ENCODE results near the gene SCRN3. TPM values are rescaled to one million over a fixed set of nuclear protein-coding genes. Genes with fewer than 3 reads are reported as not detected.

The SCRN3 gene
- total RNA-seq, 2 donors from 2014 or later, result 22.1 to 26.7 TPM

DNA sequence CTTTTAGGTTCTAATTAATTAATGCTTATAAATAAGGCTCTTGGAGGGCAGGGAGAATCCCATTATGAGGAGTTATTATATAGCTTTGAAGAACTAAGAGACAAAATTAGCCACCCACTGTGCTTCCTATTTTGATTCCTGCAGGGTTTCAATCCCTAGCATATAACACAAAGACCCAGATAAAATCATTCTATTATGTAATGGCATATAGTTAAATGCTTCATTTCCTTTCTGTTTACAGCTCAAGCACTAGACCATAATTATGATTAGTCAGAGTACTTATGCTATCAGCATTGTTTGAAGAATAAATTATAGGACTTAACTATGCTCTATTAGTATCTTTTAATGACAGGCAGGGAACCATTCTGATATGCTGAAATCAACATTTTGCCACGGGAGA is 82.2 kb downstream of the SCRN3 start:
- Mint-ChIP-seq H3K27me3 (peaks cover 0 to 2% of the 10 kb centered on the region in 2 donors), H3K36me3 (no peaks in the 10 kb centered on the region), H3K4me3 (no peak overlapping the region), H3K27ac (no peak overlapping the region), H3K9me3 (no peaks in the 10 kb centered on the region), H3K4me1 (ENCODE audit: low read depth in 2 of 2) (no peaks in the 10 kb centered on the region)
- DNase-seq (ENCODE audit: low spot score) (no peak), ATAC-seq (no peak)

Other genes with a start within 250 kb of the SCRN3 start
- gene OLA1, start 147.2 kb upstream of the SCRN3 start, total RNA-seq, result 10 to 100 TPM; 78.0 to 88.5 TPM
- gene SP9, start 60.8 kb upstream of the SCRN3 start, total RNA-seq, result not detected
- gene GPR155, start 91.3 kb downstream of the SCRN3 start, total RNA-seq, result 1 to 10 TPM; 3.2 to 3.6 TPM
- 100 to 1,000 TPM; 284 to 319 TPM for gene WIPF1, start 202.1 kb downstream of the SCRN3 start, total RNA-seq